ENCODE data around the gene SLC66A3. TPM values are rescaled to one million over a fixed set of nuclear protein-coding genes. Genes with fewer than 3 reads are reported as not detected.

Gene SLC66A3
- total and polyA plus RNA-seq, 12 donors, result 4.5 to 15.4 (median 7.3) TPM

DNA sequence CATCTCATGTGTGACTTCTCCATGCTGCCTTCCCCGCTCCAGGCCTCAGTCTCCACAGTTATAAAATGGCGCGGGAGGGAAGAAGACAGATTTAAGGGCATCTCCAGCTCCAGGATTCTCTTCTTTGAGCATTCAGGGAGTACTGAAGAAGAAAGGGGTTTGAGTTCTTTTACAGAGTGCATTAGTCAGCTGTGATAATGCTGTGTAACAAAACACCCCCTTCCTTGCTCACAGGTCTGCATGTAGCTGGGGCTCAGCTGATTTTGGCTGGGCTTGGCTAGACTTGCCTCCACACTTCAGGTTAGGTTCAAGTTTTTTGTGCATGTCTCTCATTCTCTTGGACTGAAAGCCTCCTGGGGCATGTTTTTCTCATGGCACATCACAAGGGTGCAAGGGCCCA, 8.0 kb upstream of the SLC66A3 start:
- intact Hi-C loops (cut with DNase I), result no loop called here
- H3K9me3 ChIP-seq, result peaks cover 0 to 8% (median 0%) of the 10 kb centered on the region in 11 donors
- no peak for ATAC-seq
- peaks cover 0 to 16% (median 4%) of the 10 kb centered on the region in 7 donors for H3K27me3 ChIP-seq
- TF ChIP-seq, protein P1, sequence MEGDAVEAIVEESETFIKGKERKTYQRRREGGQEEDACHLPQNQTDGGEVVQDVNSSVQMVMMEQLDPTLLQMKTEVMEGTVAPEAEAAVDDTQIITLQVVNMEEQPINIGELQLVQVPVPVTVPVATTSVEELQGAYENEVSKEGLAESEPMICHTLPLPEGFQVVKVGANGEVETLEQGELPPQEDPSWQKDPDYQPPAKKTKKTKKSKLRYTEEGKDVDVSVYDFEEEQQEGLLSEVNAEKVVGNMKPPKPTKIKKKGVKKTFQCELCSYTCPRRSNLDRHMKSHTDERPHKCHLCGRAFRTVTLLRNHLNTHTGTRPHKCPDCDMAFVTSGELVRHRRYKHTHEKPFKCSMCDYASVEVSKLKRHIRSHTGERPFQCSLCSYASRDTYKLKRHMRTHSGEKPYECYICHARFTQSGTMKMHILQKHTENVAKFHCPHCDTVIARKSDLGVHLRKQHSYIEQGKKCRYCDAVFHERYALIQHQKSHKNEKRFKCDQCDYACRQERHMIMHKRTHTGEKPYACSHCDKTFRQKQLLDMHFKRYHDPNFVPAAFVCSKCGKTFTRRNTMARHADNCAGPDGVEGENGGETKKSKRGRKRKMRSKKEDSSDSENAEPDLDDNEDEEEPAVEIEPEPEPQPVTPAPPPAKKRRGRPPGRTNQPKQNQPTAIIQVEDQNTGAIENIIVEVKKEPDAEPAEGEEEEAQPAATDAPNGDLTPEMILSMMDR (IDR thresholded peaks at IDR 0.05), result no peak
- H3K4me1 ChIP-seq, result no peaks in the 10 kb centered on the region
- H3K27ac ChIP-seq, result no peak overlapping the region
- no peak for DNase-seq
- H3K36me3 ChIP-seq, result no peaks in the 10 kb centered on the region
- H3K4me3 ChIP-seq, result no peak overlapping the region
- 30 to 31% methylated on average over 3 of the region's 3 CpGs for WGBS, 2 donors

DNA sequence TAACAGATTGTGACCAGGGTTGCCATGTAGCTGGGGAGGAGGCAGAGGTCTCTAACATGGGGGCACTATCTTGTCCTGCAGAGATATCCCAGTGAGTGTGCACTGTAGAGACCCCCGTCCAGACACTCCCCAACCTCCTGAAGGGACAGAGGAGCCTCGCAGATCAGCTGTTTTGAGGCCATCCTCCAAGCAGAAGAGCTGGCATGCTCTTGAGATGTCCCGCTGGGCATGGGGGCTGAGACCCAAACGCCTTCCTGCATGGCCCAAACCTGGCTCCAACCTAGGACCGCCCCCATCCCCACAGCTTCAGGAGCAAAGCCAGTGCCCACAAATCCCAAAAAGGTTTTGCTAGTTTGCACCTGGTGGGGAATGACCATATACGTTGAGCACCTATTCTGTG, 2.7 kb upstream of the SLC66A3 start:
- TF ChIP-seq, protein P1 (IDR thresholded peaks at IDR 0.05), result no peak
- no peaks in the 10 kb centered on the region for H3K9me3 ChIP-seq
- H3K27ac ChIP-seq, result no peak overlapping the region
- no peaks in the 10 kb centered on the region for H3K36me3 ChIP-seq
- no peak for ATAC-seq
- WGBS, 2 donors, result 86 to 89% methylated on average over 6 of the region's 6 CpGs
- no peak overlapping the region for H3K4me3 ChIP-seq
- intact Hi-C loops (cut with DNase I), result no loop called here
- DNase-seq, result no peak
- H3K27me3 ChIP-seq, result no peaks in the 10 kb centered on the region
- H3K4me1 ChIP-seq, result peaks cover 0 to 27% (median 19%) of the 10 kb centered on the region in 9 donors

DNA sequence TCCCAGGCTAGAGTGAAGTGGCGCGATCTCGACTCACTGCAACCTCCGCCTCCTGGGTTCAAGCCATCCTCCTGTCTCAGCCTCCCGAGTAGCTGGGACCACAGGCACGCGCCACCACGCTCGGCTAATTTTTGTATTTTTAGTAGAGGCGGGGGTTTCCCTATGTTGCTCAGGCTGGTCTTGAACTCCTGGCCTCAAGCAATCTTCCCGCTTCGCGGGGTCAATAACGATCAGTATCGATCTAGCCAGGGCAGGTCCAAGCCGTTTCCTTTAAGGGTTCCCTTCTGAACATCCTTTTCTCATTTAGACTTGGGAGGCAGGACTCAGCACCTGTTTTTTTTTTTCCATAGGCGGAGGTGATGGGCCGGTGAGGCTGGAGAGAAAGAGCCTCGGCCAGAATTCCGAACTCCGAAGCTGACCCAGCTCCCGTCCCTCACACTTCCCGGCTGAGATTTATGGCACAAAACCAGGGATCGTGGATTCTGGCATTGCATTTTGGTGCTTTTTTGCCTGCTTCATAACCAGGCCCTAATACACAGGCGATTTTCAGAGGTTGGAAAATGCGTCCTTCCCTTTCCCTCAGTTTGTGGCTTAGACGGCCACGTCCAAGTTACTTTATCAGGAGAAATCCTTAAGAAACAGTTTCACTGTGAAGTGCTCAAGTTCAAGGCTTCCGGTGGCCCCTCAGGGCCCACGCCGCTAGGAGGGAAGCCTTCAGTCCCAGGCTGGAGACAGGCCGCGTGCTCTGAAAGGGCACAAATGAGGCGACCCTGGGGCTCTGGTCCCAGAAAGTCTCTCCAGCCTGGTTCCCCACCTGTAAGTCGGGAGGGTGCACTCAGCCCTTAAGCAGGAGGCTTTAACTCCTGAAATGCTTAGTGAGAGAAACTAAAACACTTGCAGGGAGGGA, 998 bp upstream of the SLC66A3 start:
- intact Hi-C loops (cut with DNase I), result loop anchor here in 1 of 10 donors (2.0 kb wide), 1 partner anchor 21 kb away; a partner anchor contains a TSS

DNA sequence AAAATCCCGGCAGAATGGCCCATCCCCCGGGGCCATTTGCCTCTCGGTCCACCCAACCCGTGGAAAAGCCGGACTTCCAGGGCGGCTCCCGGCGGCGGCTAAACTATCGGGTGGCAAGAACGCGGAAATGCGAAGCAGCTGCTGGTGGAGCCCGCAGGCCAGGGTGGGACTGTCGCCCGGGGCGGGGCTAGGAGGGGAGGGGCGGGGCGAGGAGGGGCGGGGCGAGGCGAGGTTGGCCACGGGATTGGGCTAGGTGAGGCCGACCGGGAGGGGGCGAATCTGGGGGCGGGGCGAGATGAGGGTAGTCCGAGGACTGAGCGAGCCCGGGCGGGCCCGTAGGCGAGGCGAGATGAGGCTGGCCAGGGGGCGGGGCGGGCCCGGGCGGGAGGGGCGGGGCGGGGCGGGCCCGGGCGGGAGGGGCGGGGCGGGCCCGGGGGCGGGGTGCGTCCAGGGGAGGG, 315 bp upstream of the SLC66A3 start:
- DNase-seq (peak; percentile 99), ATAC-seq (peak; percentile 93 to 97 (median 95))
- 0% methylated on average over 27 to 37 of the region's 49 CpGs for WGBS, 2 donors
- H3K4me3 ChIP-seq, result peak overlapping the region; percentile 41 to 99 (median 84)
- H3K27me3 ChIP-seq, result no peaks in the 10 kb centered on the region
- peak overlapping the region; percentile 64 to 98 (median 94) for H3K27ac ChIP-seq
- no peaks in the 10 kb centered on the region for H3K9me3 ChIP-seq
- H3K4me1 ChIP-seq, result peaks cover 0 to 27% (median 19%) of the 10 kb centered on the region in 9 donors
- TF ChIP-seq, protein P1 (IDR thresholded peaks at IDR 0.05), result no peak
- peaks cover 0 to under 1% (median 0%) of the 10 kb centered on the region in 9 donors for H3K36me3 ChIP-seq
- intact Hi-C loops (cut with DNase I), result loop anchor here in 2 of 10 donors (1.0 to 5.0 kb wide), 3 partner anchors 22 to 343 kb away; partner anchors contain the start of genes PDIA6 (in 1 of the 2) and ROCK2 (in 1 of the 2)

More for the DNA sequence above, 998 bp upstream of the SLC66A3 start:
- H3K4me3 ChIP-seq, result peak overlapping the region; percentile 33 to 67 (median 55)
- peak in 1 of 2 donors; percentile 41 for DNase-seq
- no peaks in the 10 kb centered on the region for H3K36me3 ChIP-seq
- H3K9me3 ChIP-seq, result no peaks in the 10 kb centered on the region
- ATAC-seq, result peak; percentile 6 to 52 (median 20)
- H3K27ac ChIP-seq, result peak overlapping the region; percentile 64 to 98 (median 91)
- TF ChIP-seq, protein P1 (IDR thresholded peaks at IDR 0.05), result no peak
- peaks cover 0 to 27% (median 19%) of the 10 kb centered on the region in 9 donors for H3K4me1 ChIP-seq
- no peaks in the 10 kb centered on the region for H3K27me3 ChIP-seq
- WGBS, 2 donors, result 55 to 58% methylated on average over 35 of the region's 35 CpGs
